Ishikawa (cell line): ENCODE results near the gene DNAJC5.

ENCODE experiments used
- CEBPB ChIP-seq: IDR thresholded peaks from 2 replicates; pipeline ENCODE4 v1.6.1; 2012
- EGR1 ChIP-seq: IDR thresholded peaks from 2 replicates; pipeline ENCODE4 v1.6.1; 2012
- EP300 ChIP-seq: IDR thresholded peaks from 2 replicates; pipeline ENCODE4 v1.6.1; 2012; ENCODE audit warnings: borderline replicate concordance
- FOXM1 ChIP-seq: IDR thresholded peaks from 2 replicates; pipeline ENCODE4 v1.6.1; 2012; ENCODE audit warnings: low read depth, borderline replicate concordance
- RAD21 ChIP-seq: IDR thresholded peaks from 2 replicates; pipeline ENCODE4 v1.6.1; 2012; ENCODE audit warnings: low read depth
- TAF1 ChIP-seq: IDR thresholded peaks from 2 replicates; pipeline ENCODE4 v1.6.1; 2012; ENCODE audit warnings: low read depth, mild to moderate bottlenecking
- TCF12 ChIP-seq: IDR thresholded peaks from 2 replicates; pipeline ENCODE4 v1.6.1; 2012; ENCODE audit warnings: low read depth
- TEAD4 ChIP-seq: IDR thresholded peaks from 2 replicates; pipeline ENCODE4 v1.6.1; 2012
- YY1 ChIP-seq: IDR thresholded peaks from 2 replicates; pipeline ENCODE4 v1.6.1; 2012; ENCODE audit warnings: low read depth
- TF ChIP-seq, protein P1 (sequence below): IDR thresholded peaks from 2 replicates; pipeline ENCODE4 v1.6.1; 2012
- TF ChIP-seq, protein P2 (sequence below): IDR thresholded peaks from 2 replicates; pipeline ENCODE4 v1.6.1; 2012; ENCODE audit warnings: low read depth, mild to moderate bottlenecking

DNA sequence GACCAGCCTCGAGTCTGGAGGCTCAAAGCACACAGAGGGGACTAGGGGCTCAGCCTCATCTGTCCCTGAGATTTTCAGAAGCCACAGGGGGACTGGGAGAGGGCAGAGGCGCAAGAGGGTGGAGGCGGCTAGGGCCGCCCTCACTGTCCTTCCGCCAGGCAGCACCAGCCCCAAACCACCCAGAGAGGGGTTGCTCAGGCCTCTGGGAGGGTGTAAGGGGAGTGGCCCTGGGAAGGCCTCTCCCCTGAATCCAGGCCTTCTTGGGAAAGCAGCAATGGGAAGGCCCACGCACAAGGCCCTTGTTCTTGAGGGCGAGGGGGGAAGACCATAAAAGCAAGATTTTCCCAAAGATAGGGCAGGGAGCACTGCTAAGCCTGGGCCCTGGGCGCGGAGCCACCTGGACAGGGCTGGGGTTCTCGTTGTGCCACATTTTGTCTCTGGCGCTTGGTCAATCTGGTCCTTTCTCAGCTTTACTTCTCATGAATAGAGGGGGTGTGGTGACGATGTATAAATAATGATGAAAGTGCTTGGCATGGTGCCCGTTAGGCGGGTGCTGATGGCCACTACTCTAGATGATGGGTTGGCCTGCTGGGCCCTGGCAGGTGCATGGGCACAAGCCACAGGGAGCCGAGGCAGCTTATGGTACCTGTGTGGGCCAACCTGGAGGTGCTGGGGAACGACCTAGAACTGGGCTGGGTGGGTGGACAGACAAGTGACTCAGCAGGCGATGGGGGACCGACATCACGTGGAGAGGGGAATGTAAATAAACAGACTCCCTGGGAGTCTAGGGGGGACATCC is 79.7 kb downstream of the DNAJC5 start:
- TF ChIP-seq EP300: peak; percentile 39; the same call in 1 of the 2 replicates
- TF ChIP-seq CEBPB: peak; percentile 46; the same call in 1 of the 2 replicates
- no peak for TF ChIP-seq TAF1
- peak; percentile 69; the same call in 1 of the 2 replicates for TF ChIP-seq TCF12
- TF ChIP-seq YY1: peak; percentile 39; the same call in 1 of the 2 replicates
- TF ChIP-seq, protein P1, sequence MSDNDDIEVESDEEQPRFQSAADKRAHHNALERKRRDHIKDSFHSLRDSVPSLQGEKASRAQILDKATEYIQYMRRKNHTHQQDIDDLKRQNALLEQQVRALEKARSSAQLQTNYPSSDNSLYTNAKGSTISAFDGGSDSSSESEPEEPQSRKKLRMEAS: peak; percentile 71
- TF ChIP-seq RAD21: no peak
- TF ChIP-seq, protein P2, sequence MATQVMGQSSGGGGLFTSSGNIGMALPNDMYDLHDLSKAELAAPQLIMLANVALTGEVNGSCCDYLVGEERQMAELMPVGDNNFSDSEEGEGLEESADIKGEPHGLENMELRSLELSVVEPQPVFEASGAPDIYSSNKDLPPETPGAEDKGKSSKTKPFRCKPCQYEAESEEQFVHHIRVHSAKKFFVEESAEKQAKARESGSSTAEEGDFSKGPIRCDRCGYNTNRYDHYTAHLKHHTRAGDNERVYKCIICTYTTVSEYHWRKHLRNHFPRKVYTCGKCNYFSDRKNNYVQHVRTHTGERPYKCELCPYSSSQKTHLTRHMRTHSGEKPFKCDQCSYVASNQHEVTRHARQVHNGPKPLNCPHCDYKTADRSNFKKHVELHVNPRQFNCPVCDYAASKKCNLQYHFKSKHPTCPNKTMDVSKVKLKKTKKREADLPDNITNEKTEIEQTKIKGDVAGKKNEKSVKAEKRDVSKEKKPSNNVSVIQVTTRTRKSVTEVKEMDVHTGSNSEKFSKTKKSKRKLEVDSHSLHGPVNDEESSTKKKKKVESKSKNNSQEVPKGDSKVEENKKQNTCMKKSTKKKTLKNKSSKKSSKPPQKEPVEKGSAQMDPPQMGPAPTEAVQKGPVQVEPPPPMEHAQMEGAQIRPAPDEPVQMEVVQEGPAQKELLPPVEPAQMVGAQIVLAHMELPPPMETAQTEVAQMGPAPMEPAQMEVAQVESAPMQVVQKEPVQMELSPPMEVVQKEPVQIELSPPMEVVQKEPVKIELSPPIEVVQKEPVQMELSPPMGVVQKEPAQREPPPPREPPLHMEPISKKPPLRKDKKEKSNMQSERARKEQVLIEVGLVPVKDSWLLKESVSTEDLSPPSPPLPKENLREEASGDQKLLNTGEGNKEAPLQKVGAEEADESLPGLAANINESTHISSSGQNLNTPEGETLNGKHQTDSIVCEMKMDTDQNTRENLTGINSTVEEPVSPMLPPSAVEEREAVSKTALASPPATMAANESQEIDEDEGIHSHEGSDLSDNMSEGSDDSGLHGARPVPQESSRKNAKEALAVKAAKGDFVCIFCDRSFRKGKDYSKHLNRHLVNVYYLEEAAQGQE: no peak
- no peak for TF ChIP-seq EGR1
- TF ChIP-seq TEAD4: 0 out of 2 replicates have a peak, but pooled peaks have one; percentile 12
- TF ChIP-seq FOXM1: no peak
